ENCODE results near the gene EFCC1.

The EFCC1 gene

GRCh38 chr3:129040039-129040336 lies 38.9 kb downstream of the EFCC1 start:
- TF ChIP-seq CTCF (IDR thresholded peaks at IDR 0.05; ENCODE audit: low read depth, low read length, missing control alignments) = no peak
- DNase-seq (ENCODE audit: extremely low read depth, low read depth) = no peak
- H3K4me3 ChIP-seq (replicated peaks; ENCODE audit: low read depth, low read length) = no peak overlapping the region

DNA sequence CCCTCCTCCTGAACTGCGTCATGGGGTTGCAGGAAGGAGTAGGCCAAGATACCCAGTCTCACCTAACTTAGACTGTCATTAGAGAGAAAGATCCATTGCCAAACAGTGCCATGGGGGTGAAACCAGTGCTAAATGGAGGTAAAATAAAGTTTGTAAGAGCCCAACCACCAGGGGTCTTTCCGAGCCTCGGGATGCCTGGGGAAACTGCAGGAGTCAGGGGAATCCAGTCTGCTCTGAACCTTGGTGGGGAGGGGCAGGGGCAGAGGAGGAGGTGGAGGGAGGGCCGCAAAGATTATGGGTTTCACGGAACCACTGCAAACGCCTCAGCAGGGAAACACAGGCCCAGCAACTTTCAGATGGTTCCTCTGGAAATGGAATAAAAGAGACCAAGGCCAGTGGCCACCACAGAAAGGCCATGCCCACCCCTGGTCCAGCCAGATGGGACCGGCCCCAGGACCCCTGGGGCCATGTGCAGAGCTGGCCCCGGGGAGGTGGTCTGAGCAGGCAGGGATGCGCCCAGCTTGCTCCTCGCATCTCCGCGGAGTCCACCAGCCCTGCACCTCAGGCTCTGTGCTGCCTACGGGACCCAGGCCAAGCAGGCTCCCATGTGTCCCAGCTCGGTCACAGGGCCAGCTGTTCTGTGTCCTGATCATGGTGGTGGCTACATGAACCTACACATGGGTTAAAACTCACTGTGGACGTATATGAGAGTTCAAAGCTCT lies 39.6 kb downstream of the EFCC1 start:
- no peak overlapping the region for H3K4me3 ChIP-seq (replicated peaks; ENCODE audit: low read depth, low read length)
- TF ChIP-seq CTCF (IDR thresholded peaks at IDR 0.05; ENCODE audit: low read depth, low read length, missing control alignments) = no peak
- no peak for DNase-seq (ENCODE audit: extremely low read depth, low read depth)

- DNase-seq (ENCODE audit: extremely low read depth, low read depth) = no peak
- H3K4me3 ChIP-seq (replicated peaks; ENCODE audit: low read depth, low read length) = 0 out of 2 replicates have a peak overlapping the region, but pooled peaks have one; percentile 4
- TF ChIP-seq CTCF (IDR thresholded peaks at IDR 0.05; ENCODE audit: low read depth, low read length, missing control alignments) = no peak
Observed at GRCh38 chr3:129045675-129046036, 44.6 kb downstream of the EFCC1 start.

GRCh38 chr3:129046037-129046731 lies 45.1 kb downstream of the EFCC1 start:
- H3K4me3 ChIP-seq (replicated peaks; ENCODE audit: low read depth, low read length) = 0 out of 2 replicates have a peak overlapping the region, but pooled peaks have one; percentile 4
- DNase-seq (ENCODE audit: extremely low read depth, low read depth) = no peak
- peak; percentile 11 for TF ChIP-seq CTCF (IDR thresholded peaks at IDR 0.05; ENCODE audit: low read depth, low read length, missing control alignments)

- no peak for DNase-seq (ENCODE audit: extremely low read depth, low read depth)
- TF ChIP-seq CTCF (IDR thresholded peaks at IDR 0.05; ENCODE audit: low read depth, low read length, missing control alignments) = no peak
Observed at GRCh38 chr3:129046732-129047552, 45.8 kb downstream of the EFCC1 start.

GRCh38 chr3:129047553-129047839 lies 46.4 kb downstream of the EFCC1 start:
- TF ChIP-seq CTCF (IDR thresholded peaks at IDR 0.05; ENCODE audit: low read depth, low read length, missing control alignments) = no peak
- no peak overlapping the region for H3K4me3 ChIP-seq (replicated peaks; ENCODE audit: low read depth, low read length)
- DNase-seq (ENCODE audit: extremely low read depth, low read depth) = no peak

More at GRCh38 chr3:129046732-129047552, 45.8 kb downstream of the EFCC1 start:
- no peak overlapping the region for H3K4me3 ChIP-seq (replicated peaks; ENCODE audit: low read depth, low read length)

Data from HFF-Myc (cell line).